Endothelial cell of umbilical vein (primary cell): ENCODE measurements around the gene MAPKBP1. TPM values are rescaled to one million over a fixed set of nuclear protein-coding genes. Genes with fewer than 3 reads are reported as not detected.
A peak's percentile ranks its signal among the peaks of the same experiment; 100 is the strongest.

Source experiments
- Bru-seq: library from RNA; stranded (reverse); fragments of 400-500 nt; gene quantifications from one replicate; lab custom pipeline; 2021; lab: Mats Ljungman, UMichigan
- BruChase-seq, 2 experiments: library from RNA; stranded (reverse); fragments of 400-500 nt; gene quantifications; one replicate each; lab custom pipeline; 2021; lab: Mats Ljungman, UMichigan
- BruUV-seq: library from RNA; stranded (reverse); fragments of 400-500 nt; replicated peaks from 2 replicates; lab custom pipeline; 2021; lab: Mats Ljungman, UMichigan
- CTCF ChIA-PET: fragments of 300-600, 350-600 bp; sonication (Branson Sonifier 250); formaldehyde crosslinking; loops from one replicate; lab custom pipeline; 2021; ENCODE audit warnings: antibody characterized with exemption, inconsistent platforms; lab: Charles Lee
- POLR2A ChIA-PET: fragments of 300-600, 350-600 bp; sonication (Branson Sonifier 250); formaldehyde crosslinking; loops from one replicate; lab custom pipeline; 2021; ENCODE audit warnings: antibody characterized with exemption, inconsistent platforms; lab: Charles Lee
- DNase-seq: peaks from one replicate; pipeline ENCODE4 v3.0.0-alpha.2; 2011; ENCODE audit warnings: low read depth, low spot score
- FAIRE-seq: peaks from 2 replicates; lab custom pipeline; 2011; peaks lifted over from hg19 to GRCh38; lab: Jason Lieb, UNC
- H2AFZ ChIP-seq: 2 replicates; pipeline ENCODE4 v1.6.0; 2012; ENCODE audit warnings: low read depth, low read length, control low read depth, inconsistent platforms
- H3K27ac ChIP-seq: 2 replicates; pipeline ENCODE4 v1.5.1; 2011; ENCODE audit warnings: low read depth, mild to moderate bottlenecking, control low read depth, low read length, moderate library complexity; ENCODE audit not compliant: insufficient read depth
- H3K27me3 ChIP-seq, 2 experiments: 2 replicates each; pipeline versions ENCODE4 v1.6.0 to v1.6.1; 2011; ENCODE audit warnings: low read length in 2 of 2, mixed read lengths in 1 of 2; ENCODE audit not compliant: control insufficient read depth in 2 of 2, insufficient read depth in 2 of 2
- H3K36me3 ChIP-seq, 2 experiments: 2 replicates in 1 of 2; 3 replicates in 1 of 2; pipeline ENCODE4 v1.5.1; 2011; ENCODE audit warnings: low read length in 2 of 2, mild to moderate bottlenecking in 1 of 2, moderate library complexity in 1 of 2; ENCODE audit not compliant: control insufficient read depth in 2 of 2, insufficient read depth in 2 of 2; ENCODE audit errors: extremely low read depth in 1 of 2
- H3K4me1 ChIP-seq: 3 replicates; pipeline ENCODE4 v1.5.1; 2011; ENCODE audit warnings: mild to moderate bottlenecking, low read length; ENCODE audit not compliant: control insufficient read depth, insufficient read depth; ENCODE audit errors: extremely low read depth
- H3K4me2 ChIP-seq: 2 replicates; pipeline ENCODE4 v1.6.1; 2011; ENCODE audit warnings: low read length, control low read depth, mixed read lengths; ENCODE audit not compliant: insufficient read depth
- H3K4me3 ChIP-seq, 3 experiments: fragments of 200-600 bp in 1 of 3; sonication (generic), shearing (Covaris generic) in 1 of 3; replicated peaks in 1 of 3; 2 replicates each; pipeline ENCODE4 v1.5.1; 2011 to 2016; ENCODE audit warnings: control low read depth in 3 of 3, low read length in 3 of 3, mild to moderate bottlenecking in 2 of 3, inconsistent platforms in 1 of 3, low read depth in 1 of 3, moderate library complexity in 1 of 3; ENCODE audit not compliant: insufficient read depth in 1 of 3
- H3K79me2 ChIP-seq: 2 replicates; pipeline ENCODE4 v1.6.0; 2012; ENCODE audit warnings: low read length, inconsistent platforms; ENCODE audit not compliant: control insufficient read depth, insufficient read depth
- H3K9ac ChIP-seq: replicated peaks from 2 replicates; pipeline ENCODE3; 2011; ENCODE audit warnings: low read length, control low read depth; ENCODE audit not compliant: insufficient read depth; ENCODE audit errors: extremely low read depth
- H3K9me1 ChIP-seq: replicated peaks from 3 replicates; pipeline ENCODE4 v1.6.0; 2011; ENCODE audit warnings: mild to moderate bottlenecking, low read length; ENCODE audit not compliant: control insufficient read depth, insufficient read depth; ENCODE audit errors: extremely low read depth
- H3K9me3 ChIP-seq: replicated peaks from 2 replicates; pipeline ENCODE4 v1.5.1; 2012; ENCODE audit warnings: low read length, inconsistent platforms; ENCODE audit not compliant: control insufficient read depth, insufficient read depth
- H4K20me1 ChIP-seq: replicated peaks from 2 replicates; pipeline ENCODE3; 2011; ENCODE audit warnings: mild to moderate bottlenecking, low read length; ENCODE audit not compliant: control insufficient read depth, insufficient read depth; ENCODE audit errors: extremely low read depth
- FOS ChIP-seq: IDR thresholded peaks from 2 replicates; pipeline ENCODE4 v1.6.1; 2011; ENCODE audit warnings: mild to moderate bottlenecking, low read length, moderate library complexity, borderline replicate concordance; ENCODE audit not compliant: insufficient read depth
- GATA2 ChIP-seq: IDR thresholded peaks from 2 replicates; pipeline ENCODE4 v1.7.0; 2011; ENCODE audit warnings: low read depth, mild to moderate bottlenecking, moderate library complexity, mixed read lengths, low read length; ENCODE audit not compliant: insufficient read length, insufficient read depth
- JUN ChIP-seq: IDR thresholded peaks from 2 replicates; pipeline ENCODE4 v1.6.1; 2011; ENCODE audit warnings: borderline replicate concordance, low read depth; ENCODE audit not compliant: insufficient read length, insufficient read depth
- MAX ChIP-seq: IDR thresholded peaks from 2 replicates; pipeline ENCODE4 v1.6.1; 2011; ENCODE audit not compliant: insufficient read depth, insufficient read length
- MYC ChIP-seq: IDR thresholded peaks from one replicate; pipeline ENCODE4 v1.6.1; 2011; ENCODE audit warnings: mild to moderate bottlenecking, low read depth, low read length
- POLR2A ChIP-seq: IDR thresholded peaks from 2 replicates; pipeline ENCODE4 v1.6.1; 2012; ENCODE audit warnings: low read depth, mild to moderate bottlenecking, control low read depth, low read length
- POLR2AphosphoS5 ChIP-seq: IDR thresholded peaks from 2 replicates; pipeline ENCODE4 v1.6.1; 2012; ENCODE audit warnings: low read depth, mild to moderate bottlenecking, control low read depth, low read length, moderate library complexity; ENCODE audit not compliant: insufficient read depth
- dilution Hi-C: fragments of 300-500 bp; cut with MboI; formaldehyde crosslinking; loops from one replicate; pipeline ENCODE4 v1.15.0; 2019; ENCODE audit warnings: low sequenced_read_pairs; ENCODE audit not compliant: extremely low pct_ligation_motif_present
- intact Hi-C: fragments of 100-400 bp; cut with micrococcal nuclease; formaldehyde crosslinking; loops from one replicate; pipeline ENCODE4 v1.10.0; 2022
- long read RNA-seq: library from polyadenylated mRNA; stranded (forward); transcript quantifications from one replicate; pipeline ENCODE4 v2.0.0, GENCODE V29; 2021
- polyA minus RNA-seq, 3 experiments: library from RNA; depleted of rRNA, polyadenylated mRNA; stranded (reverse); fragments of >200 nt; gene quantifications; 1 replicate in 1 of 3; 2 replicates in 2 of 3; pipeline ENCODE4 v1.2.3, GENCODE V29; 2011
- polyA plus RNA-seq, 4 experiments: library from polyadenylated mRNA; depleted of rRNA in 3 of 4; stranded (reverse) in 3 of 4; unstranded in 1 of 4; fragments of >200 nt; gene quantifications; 2 replicates each; pipeline versions ENCODE4 v1.2.1 to v1.2.3, GENCODE V29; 2011 to 2012; ENCODE audit warnings: missing spikeins in 1 of 4
- total RNA-seq: library from RNA; stranded (reverse); gene quantifications from 2 replicates; pipeline ENCODE4 v1.2.3, GENCODE V29; 2021
- TF ChIP-seq, protein P1 (sequence below), 2 donors: IDR thresholded peaks; 1 replicate in 1 of 2; 2 replicates in 1 of 2; pipeline ENCODE4 v1.5.1; 2011; ENCODE audit warnings: low read length in 2 of 2, mild to moderate bottlenecking in 2 of 2, moderate library complexity in 2 of 2, control low read depth in 1 of 2, inconsistent platforms in 1 of 2, low read depth in 1 of 2; ENCODE audit not compliant: insufficient read depth in 1 of 2; ENCODE audit errors: extremely low read depth in 1 of 2

Gene MAPKBP1, protein sequence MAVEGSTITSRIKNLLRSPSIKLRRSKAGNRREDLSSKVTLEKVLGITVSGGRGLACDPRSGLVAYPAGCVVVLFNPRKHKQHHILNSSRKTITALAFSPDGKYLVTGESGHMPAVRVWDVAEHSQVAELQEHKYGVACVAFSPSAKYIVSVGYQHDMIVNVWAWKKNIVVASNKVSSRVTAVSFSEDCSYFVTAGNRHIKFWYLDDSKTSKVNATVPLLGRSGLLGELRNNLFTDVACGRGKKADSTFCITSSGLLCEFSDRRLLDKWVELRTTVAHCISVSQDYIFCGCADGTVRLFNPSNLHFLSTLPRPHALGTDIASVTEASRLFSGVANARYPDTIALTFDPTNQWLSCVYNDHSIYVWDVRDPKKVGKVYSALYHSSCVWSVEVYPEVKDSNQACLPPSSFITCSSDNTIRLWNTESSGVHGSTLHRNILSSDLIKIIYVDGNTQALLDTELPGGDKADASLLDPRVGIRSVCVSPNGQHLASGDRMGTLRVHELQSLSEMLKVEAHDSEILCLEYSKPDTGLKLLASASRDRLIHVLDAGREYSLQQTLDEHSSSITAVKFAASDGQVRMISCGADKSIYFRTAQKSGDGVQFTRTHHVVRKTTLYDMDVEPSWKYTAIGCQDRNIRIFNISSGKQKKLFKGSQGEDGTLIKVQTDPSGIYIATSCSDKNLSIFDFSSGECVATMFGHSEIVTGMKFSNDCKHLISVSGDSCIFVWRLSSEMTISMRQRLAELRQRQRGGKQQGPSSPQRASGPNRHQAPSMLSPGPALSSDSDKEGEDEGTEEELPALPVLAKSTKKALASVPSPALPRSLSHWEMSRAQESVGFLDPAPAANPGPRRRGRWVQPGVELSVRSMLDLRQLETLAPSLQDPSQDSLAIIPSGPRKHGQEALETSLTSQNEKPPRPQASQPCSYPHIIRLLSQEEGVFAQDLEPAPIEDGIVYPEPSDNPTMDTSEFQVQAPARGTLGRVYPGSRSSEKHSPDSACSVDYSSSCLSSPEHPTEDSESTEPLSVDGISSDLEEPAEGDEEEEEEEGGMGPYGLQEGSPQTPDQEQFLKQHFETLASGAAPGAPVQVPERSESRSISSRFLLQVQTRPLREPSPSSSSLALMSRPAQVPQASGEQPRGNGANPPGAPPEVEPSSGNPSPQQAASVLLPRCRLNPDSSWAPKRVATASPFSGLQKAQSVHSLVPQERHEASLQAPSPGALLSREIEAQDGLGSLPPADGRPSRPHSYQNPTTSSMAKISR (N-terminal part only)
- total RNA-seq (49.1 and 55.8 TPM in 2 replicates), polyA plus RNA-seq (12.3 and 12.7 TPM in 2 replicates), polyA minus RNA-seq (41.6 and 59.5 TPM in 2 replicates), Bru-seq, nascent RNA (percentile 74 among the genes with signal in this experiment), BruChase-seq, experiment 1, labeled RNA remaining after a 6-hour chase (percentile 94 among the genes with signal in this experiment), BruChase-seq, experiment 2, labeled RNA remaining after a 2-hour chase (percentile 85 among the genes with signal in this experiment)
- polyA plus RNA-seq (2011; cell fraction: cytosol; rRNA removed): 8.6 and 9.3 TPM in 2 replicates
- 70.8 and 89.9 TPM in 2 replicates for polyA plus RNA-seq (2011; cell fraction: nucleus; rRNA removed)
- polyA plus RNA-seq (2012): 15.7 and 23.1 TPM in 2 replicates
- 3.5 TPM for polyA minus RNA-seq (2011; cell fraction: cytosol; rRNA and poly(A)+ RNA removed)
- 69.2 and 84.3 TPM in 2 replicates for polyA minus RNA-seq (2011; cell fraction: nucleus; rRNA and poly(A)+ RNA removed)
- long read RNA-seq, full-length matches to known transcripts: 1 of 32 reads
- long read RNA-seq, partial matches to known transcripts: 21 of 32 reads
- long read RNA-seq, other reads (novel, unspliced or antisense): 10 of 32 reads

DNA sequence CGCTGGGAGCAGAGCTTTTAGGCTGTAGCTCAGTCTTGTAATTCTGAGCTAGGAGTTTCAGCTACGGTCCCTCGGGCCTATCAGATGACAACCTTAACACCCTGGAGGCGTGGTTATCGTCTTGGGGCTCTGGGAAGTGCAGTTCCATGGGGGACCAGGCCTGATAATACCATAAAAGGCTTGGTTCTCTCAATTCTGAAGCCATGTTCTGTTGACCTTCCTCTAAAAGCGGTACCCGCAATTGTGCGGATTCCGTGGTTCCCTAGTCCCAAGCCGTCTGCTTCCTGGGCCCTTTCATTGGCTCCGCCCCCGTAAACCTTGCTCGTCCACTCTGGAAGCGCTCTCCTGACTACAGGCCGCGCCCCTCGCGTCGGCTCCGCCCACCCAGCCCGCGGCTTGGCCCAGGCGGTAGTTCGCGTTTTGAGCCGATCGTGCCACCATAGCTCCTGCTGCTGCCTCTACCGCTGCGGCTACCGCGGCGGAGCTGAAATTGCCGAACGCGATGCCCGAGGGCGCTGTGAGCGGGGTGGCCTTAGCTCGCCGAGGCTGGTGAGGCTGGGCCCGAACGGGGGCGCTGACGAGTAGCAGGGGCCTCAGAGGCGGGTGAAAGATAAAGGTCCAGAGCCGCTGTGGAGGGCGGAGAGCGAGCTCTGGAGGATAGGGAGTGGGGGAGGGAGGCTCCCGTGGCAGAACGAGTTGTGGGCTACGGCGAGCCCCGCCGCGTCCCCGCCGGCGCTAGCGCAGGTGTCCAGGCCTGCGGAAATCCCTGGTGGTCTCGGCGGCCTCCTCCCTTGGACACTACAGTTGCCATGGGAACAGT is at the start of gene MAPKBP1:
MAPKBP1 (plus strand) TSS at position 423 of the 820 bp plus-strand sequence. CDS start 792 bp downstream, outside the sequence.
- peaks cover 54% of the 10 kb centered on the region for H3K4me1 ChIP-seq
- POLR2A ChIA-PET: interaction anchor here (1.0 to 1.7 kb wide), 5 partner anchors 22 to 42 kb away, joined by 3 to 9 read pairs (median 4); no protein-coding TSS in a partner anchor
- H3K36me3 ChIP-seq: no peaks in the 10 kb centered on the region
- no peaks in the 10 kb centered on the region for H3K9me3 ChIP-seq
- H3K79me2 ChIP-seq: peaks cover 36% of the 10 kb centered on the region
- dilution Hi-C loops: no loop called here
- peak; percentile 99 for DNase-seq
- peak within 1 kb of the TSS; percentile 75 for H3K9ac ChIP-seq
- peak within 1 kb of the TSS; percentile 35 to 69 (median 56) for H3K4me3 ChIP-seq
- peak within 1 kb of the TSS; percentile 99 for H3K4me2 ChIP-seq
- CTCF ChIA-PET: interaction anchor here (0.6 to 13.5 kb wide), 23 partner anchors 9 to 310 kb away, joined by 3 to 754 read pairs (median 6); no protein-coding TSS in a partner anchor
- no peaks in the 10 kb centered on the region for H3K27me3 ChIP-seq
- FAIRE-seq: peak; percentile 96
- BruUV-seq: no TSS peak
- no peaks in the 10 kb centered on the region for H4K20me1 ChIP-seq
- intact Hi-C loops: loop anchor here (1.0 to 5.0 kb wide), 10 partner anchors 17 to 307 kb away; partner anchors contain the start of genes EHD4, JMJD7 and SPTBN5
- H3K27ac ChIP-seq: peak within 1 kb of the TSS; percentile 48
- H2AFZ ChIP-seq: peak within 1 kb of the TSS; percentile 67
- H3K9me1 ChIP-seq: no peaks in the 10 kb centered on the region
- no peak for TF ChIP-seq MYC
- TF ChIP-seq FOS: no peak
- TF ChIP-seq GATA2: peak; percentile 14
- peak; percentile 53 for TF ChIP-seq MAX
- no peak for TF ChIP-seq JUN
- TF ChIP-seq, protein P1, sequence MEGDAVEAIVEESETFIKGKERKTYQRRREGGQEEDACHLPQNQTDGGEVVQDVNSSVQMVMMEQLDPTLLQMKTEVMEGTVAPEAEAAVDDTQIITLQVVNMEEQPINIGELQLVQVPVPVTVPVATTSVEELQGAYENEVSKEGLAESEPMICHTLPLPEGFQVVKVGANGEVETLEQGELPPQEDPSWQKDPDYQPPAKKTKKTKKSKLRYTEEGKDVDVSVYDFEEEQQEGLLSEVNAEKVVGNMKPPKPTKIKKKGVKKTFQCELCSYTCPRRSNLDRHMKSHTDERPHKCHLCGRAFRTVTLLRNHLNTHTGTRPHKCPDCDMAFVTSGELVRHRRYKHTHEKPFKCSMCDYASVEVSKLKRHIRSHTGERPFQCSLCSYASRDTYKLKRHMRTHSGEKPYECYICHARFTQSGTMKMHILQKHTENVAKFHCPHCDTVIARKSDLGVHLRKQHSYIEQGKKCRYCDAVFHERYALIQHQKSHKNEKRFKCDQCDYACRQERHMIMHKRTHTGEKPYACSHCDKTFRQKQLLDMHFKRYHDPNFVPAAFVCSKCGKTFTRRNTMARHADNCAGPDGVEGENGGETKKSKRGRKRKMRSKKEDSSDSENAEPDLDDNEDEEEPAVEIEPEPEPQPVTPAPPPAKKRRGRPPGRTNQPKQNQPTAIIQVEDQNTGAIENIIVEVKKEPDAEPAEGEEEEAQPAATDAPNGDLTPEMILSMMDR (IDR thresholded peaks at IDR 0.05; ENCODE audit: extremely low read depth in 1 of 2, insufficient read depth in 1 of 2, low read depth in 1 of 2, low read length in 2 of 2): peak; percentile 93 to 94
- no peak for TF ChIP-seq POLR2A
- peak; percentile 78 for TF ChIP-seq POLR2AphosphoS5
